GM10847 (cell line): ENCODE measurements around the gene BHLHE40.

Source experiments
- POLR2A ChIP-seq: IDR thresholded peaks from 2 replicates; pipeline ENCODE4 v1.6.1; 2011; ENCODE audit not compliant: insufficient read length; ENCODE audit errors: extremely low read depth

Gene BHLHE40

GRCh38 chr3:4954256-4955000 lies 24.8 kb upstream of the BHLHE40 start:
- TF ChIP-seq POLR2A: no peak

DNA sequence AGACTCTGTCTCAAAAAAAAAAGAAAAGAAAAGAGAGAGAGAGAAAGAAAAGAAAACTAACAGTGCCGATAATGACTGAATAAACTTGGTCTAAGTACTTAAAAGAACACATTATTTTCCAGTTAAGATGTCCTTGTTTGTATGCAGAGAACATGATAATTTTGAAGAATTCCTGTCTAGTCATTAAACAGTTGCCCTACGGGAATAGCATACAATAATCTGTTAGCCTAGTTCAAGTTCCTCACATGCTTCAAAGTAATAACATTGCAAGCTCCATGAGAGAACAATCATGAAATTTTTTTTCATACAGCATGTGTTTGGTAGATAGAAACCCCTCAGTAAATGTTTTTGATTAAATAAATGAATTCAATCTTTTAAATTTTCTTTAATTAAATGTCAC lies 23.1 kb upstream of the BHLHE40 start:
- TF ChIP-seq POLR2A: no peak

DNA sequence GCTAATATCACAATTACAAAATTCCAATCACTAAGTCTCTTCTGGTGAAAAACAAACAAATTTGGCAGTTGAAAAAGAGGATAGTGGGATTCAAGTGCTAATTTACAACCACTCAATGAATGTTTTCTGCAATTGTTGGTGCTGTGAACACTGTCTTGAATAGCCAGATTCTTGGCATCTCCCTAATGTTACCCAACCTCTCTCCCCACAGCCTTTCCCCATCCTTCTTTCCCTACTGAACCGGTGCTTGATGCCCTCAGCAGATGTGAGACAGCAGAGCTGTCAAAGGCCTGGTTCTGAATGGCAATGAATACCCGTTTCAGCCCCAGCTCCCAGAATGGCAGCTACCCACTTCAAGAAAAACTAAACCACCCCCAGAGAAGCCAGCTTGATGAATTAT lies 22.5 kb upstream of the BHLHE40 start:
- no peak for TF ChIP-seq POLR2A

GRCh38 chr3:4957978-4958377 lies 21.3 kb upstream of the BHLHE40 start:
- TF ChIP-seq POLR2A: no peak

- no peak for TF ChIP-seq POLR2A
These were observed 20.1 kb upstream of the BHLHE40 start for GRCh38 chr3:4959180-4959579.

GRCh38 chr3:4963669-4964570 lies 15.3 kb upstream of the BHLHE40 start:
- TF ChIP-seq POLR2A: no peak

GRCh38 chr3:4971838-4972237 lies 7.4 kb upstream of the BHLHE40 start:
- TF ChIP-seq POLR2A: no peak

GRCh38 chr3:4972652-4973643 lies 6.3 kb upstream of the BHLHE40 start:
- no peak for TF ChIP-seq POLR2A

DNA sequence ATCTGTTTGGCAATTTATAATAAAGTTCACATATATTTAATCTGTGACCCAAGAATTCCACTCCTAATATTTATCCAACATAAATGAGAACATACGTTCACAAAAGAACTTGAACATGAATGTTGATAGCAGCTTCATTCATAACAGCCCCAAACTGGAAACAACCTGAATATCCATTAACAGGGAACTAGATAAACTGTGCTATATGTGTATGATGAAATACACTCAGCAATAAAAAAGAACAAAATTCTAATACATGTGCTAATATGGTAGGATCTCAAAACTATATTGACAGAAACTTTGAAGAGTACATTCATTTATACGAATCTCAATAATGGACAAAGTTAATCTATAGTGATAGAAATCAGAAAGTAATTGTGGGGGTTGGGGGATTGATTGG lies 5.1 kb upstream of the BHLHE40 start:
- TF ChIP-seq POLR2A: no peak

GRCh38 chr3:4976109-4976508 lies 3.1 kb upstream of the BHLHE40 start:
- no peak for TF ChIP-seq POLR2A

GRCh38 chr3:4977001-4977852 lies 2.0 kb upstream of the BHLHE40 start:
- no peak for TF ChIP-seq POLR2A

GRCh38 chr3:4977853-4978203 lies 1.4 kb upstream of the BHLHE40 start:
- no peak for TF ChIP-seq POLR2A

- peak; percentile 73 for TF ChIP-seq POLR2A
These were observed 852 bp upstream of the BHLHE40 start for GRCh38 chr3:4978204-4978965.

DNA sequence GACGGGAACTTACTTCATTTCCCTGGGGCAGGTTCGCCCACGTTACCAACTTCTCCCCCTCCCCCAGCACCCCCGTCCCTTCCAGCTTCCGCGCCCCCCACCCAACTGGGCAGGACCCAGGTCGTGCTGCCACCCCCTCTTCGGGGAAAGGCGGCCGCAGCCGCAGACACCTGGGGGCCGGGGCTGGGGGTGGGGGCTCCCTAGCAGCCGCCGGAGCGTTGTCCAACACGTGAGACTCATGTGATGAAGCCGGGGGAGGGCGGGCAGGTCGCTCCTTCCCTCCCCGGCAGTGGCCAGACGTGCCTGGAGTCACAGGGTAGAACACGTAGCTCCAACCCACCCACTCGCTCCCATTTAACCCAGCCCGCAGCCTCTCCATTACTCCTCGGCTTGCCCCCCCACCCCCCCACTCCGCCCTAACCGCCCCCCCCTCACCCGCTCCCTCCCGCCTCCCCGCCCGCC lies 240 bp upstream of the BHLHE40 start:
- TF ChIP-seq POLR2A: no peak
